ENCODE results near the gene MOB3C. TPM values are rescaled to one million over a fixed set of nuclear protein-coding genes. Genes with fewer than 3 reads are reported as not detected.

Gene MOB3C
- total and polyA plus RNA-seq, 10 of the 15 experiments (the other 5 are each of a cell fraction or from before 2014, with no cell fraction given), result 1.0 to 16.0 (median 9.4) TPM

DNA sequence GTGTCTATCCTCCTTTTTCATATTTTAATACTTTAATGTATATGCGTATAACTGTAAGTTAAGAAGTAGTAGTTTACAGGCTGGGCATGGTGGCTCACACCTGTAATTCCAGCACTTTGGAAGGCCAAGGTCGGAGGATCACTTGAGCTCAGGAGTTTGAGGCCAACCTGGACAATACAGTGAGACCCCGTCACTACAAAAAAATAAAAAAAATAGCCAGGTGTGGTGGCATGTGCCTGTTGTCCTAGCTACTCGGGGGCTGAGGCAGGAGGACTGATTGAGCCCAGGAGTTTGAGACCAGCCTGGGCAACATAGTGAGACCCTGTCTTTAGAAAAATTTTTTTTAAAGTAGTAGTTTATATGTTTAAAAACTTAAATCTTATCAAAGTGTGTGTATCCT, 29.2 kb upstream of the MOB3C start:
- H3K36me3 ChIP-seq (ENCODE audit: control insufficient read depth in 2 of 2, insufficient read depth in 2 of 2, low read length in 1 of 2), result peaks cover 0 to 11% of the 10 kb centered on the region in 2 experiments; a peak in 3 of 4 replicates
- ChIA-PET CTCF (no interaction called here), SMC1A (ENCODE audit: uncharacterized antibody, unreplicated experiment) (no interaction called here), POLR2A (no interaction called here), RAD21 (ENCODE audit: unreplicated experiment) (no interaction called here)
- ATAC-seq (no peak), FAIRE-seq (no peak), DNase-seq (ENCODE audit: low read depth, low spot score) (no peak)
- no peak overlapping the region for H3K4me3 ChIP-seq
- in situ Hi-C loops (cut with MboI) (no loop called here), intact Hi-C loops (cut with micrococcal nuclease; ENCODE audit: unreplicated experiment) (no loop called here)
- no peak overlapping the region for H3K9ac ChIP-seq (ENCODE audit: control insufficient read depth, insufficient read depth, low read length)
- no TSS peak for BruUV-seq (replicated peaks)
- no peaks in the 10 kb centered on the region for H3K27me3 ChIP-seq (replicated peaks in 1 of 2; ENCODE audit: control insufficient read depth in 2 of 2, insufficient read depth in 2 of 2, low read length in 1 of 2)
- H2AFZ ChIP-seq (ENCODE audit: control insufficient read depth, low read depth, low read length), result no peak overlapping the region
- no peak overlapping the region for H3K27ac ChIP-seq (ENCODE audit: control insufficient read depth, insufficient read depth)
- no peaks in the 10 kb centered on the region for H4K20me1 ChIP-seq (ENCODE audit: control insufficient read depth, insufficient read depth)
- WGBS (ENCODE audit: insufficient coverage, insufficient replicate concordance, low lambda C conversion rate, missing lambda C conversion rate), result 98% methylated on average over 4 of the region's 4 CpGs
- no peaks in the 10 kb centered on the region for H3K4me1 ChIP-seq (ENCODE audit: control insufficient read depth, insufficient read depth, low read length)
- H3K4me2 ChIP-seq (ENCODE audit: control insufficient read depth, insufficient read depth), result no peak overlapping the region
- peaks cover 2% of the 10 kb centered on the region; the same call in 2 of the 3 replicates for H3K9me3 ChIP-seq (replicated peaks; ENCODE audit: control insufficient read depth, insufficient read depth, low read length)
- no peaks in the 10 kb centered on the region for H3K79me2 ChIP-seq (ENCODE audit: control insufficient read depth, insufficient read depth, low read length)
- no peak for TF ChIP-seq TBL1XR1 (IDR thresholded peaks at IDR 0.05; ENCODE audit: low read depth, low read length)
- no peak for TF ChIP-seq ZSCAN29 (IDR thresholded peaks at IDR 0.05)
- TF ChIP-seq KDM1A (IDR thresholded peaks at IDR 0.05; ENCODE audit: borderline replicate concordance), result no peak
- TF ChIP-seq FOXK2 (IDR thresholded peaks at IDR 0.05), result no peak
- TF ChIP-seq SUZ12 (IDR thresholded peaks at IDR 0.05; ENCODE audit: unreplicated experiment), result no peak
- no peak for TF ChIP-seq FOS (IDR thresholded peaks at IDR 0.05; ENCODE audit: borderline replicate concordance, extremely low read depth, insufficient read length)
- TF ChIP-seq, protein P1, sequence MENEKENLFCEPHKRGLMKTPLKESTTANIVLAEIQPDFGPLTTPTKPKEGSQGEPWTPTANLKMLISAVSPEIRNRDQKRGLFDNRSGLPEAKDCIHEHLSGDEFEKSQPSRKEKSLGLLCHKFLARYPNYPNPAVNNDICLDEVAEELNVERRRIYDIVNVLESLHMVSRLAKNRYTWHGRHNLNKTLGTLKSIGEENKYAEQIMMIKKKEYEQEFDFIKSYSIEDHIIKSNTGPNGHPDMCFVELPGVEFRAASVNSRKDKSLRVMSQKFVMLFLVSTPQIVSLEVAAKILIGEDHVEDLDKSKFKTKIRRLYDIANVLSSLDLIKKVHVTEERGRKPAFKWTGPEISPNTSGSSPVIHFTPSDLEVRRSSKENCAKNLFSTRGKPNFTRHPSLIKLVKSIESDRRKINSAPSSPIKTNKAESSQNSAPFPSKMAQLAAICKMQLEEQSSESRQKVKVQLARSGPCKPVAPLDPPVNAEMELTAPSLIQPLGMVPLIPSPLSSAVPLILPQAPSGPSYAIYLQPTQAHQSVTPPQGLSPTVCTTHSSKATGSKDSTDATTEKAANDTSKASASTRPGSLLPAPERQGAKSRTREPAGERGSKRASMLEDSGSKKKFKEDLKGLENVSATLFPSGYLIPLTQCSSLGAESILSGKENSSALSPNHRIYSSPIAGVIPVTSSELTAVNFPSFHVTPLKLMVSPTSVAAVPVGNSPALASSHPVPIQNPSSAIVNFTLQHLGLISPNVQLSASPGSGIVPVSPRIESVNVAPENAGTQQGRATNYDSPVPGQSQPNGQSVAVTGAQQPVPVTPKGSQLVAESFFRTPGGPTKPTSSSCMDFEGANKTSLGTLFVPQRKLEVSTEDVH (IDR thresholded peaks at IDR 0.05; ENCODE audit: low read depth, partially characterized antibody), result no peak
- TF ChIP-seq CREB1 (IDR thresholded peaks at IDR 0.05; ENCODE audit: low read depth), result no peak
- TF ChIP-seq, protein P2, sequence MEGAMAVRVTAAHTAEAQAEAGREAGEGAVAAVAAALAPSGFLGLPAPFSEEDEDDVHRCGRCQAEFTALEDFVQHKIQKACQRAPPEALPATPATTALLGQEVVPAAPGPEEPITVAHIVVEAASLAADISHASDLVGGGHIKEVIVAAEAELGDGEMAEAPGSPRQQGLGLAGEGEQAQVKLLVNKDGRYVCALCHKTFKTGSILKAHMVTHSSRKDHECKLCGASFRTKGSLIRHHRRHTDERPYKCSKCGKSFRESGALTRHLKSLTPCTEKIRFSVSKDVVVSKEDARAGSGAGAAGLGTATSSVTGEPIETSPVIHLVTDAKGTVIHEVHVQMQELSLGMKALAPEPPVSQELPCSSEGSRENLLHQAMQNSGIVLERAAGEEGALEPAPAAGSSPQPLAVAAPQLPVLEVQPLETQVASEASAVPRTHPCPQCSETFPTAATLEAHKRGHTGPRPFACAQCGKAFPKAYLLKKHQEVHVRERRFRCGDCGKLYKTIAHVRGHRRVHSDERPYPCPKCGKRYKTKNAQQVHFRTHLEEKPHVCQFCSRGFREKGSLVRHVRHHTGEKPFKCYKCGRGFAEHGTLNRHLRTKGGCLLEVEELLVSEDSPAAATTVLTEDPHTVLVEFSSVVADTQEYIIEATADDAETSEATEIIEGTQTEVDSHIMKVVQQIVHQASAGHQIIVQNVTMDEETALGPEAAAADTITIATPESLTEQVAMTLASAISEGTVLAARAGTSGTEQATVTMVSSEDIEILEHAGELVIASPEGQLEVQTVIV (IDR thresholded peaks at IDR 0.05; ENCODE audit: borderline replicate concordance, partially characterized antibody), result no peak
- TF ChIP-seq SP1 (IDR thresholded peaks at IDR 0.05; ENCODE audit: low read depth, low read length), result no peak
- no peak for TF ChIP-seq ATF7 (IDR thresholded peaks at IDR 0.05; ENCODE audit: low read depth)
- TF ChIP-seq, protein P3, sequence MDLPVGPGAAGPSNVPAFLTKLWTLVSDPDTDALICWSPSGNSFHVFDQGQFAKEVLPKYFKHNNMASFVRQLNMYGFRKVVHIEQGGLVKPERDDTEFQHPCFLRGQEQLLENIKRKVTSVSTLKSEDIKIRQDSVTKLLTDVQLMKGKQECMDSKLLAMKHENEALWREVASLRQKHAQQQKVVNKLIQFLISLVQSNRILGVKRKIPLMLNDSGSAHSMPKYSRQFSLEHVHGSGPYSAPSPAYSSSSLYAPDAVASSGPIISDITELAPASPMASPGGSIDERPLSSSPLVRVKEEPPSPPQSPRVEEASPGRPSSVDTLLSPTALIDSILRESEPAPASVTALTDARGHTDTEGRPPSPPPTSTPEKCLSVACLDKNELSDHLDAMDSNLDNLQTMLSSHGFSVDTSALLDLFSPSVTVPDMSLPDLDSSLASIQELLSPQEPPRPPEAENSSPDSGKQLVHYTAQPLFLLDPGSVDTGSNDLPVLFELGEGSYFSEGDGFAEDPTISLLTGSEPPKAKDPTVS (IDR thresholded peaks at IDR 0.05; ENCODE audit: low read depth, low read length), result no peak
- TF ChIP-seq, protein P4, sequence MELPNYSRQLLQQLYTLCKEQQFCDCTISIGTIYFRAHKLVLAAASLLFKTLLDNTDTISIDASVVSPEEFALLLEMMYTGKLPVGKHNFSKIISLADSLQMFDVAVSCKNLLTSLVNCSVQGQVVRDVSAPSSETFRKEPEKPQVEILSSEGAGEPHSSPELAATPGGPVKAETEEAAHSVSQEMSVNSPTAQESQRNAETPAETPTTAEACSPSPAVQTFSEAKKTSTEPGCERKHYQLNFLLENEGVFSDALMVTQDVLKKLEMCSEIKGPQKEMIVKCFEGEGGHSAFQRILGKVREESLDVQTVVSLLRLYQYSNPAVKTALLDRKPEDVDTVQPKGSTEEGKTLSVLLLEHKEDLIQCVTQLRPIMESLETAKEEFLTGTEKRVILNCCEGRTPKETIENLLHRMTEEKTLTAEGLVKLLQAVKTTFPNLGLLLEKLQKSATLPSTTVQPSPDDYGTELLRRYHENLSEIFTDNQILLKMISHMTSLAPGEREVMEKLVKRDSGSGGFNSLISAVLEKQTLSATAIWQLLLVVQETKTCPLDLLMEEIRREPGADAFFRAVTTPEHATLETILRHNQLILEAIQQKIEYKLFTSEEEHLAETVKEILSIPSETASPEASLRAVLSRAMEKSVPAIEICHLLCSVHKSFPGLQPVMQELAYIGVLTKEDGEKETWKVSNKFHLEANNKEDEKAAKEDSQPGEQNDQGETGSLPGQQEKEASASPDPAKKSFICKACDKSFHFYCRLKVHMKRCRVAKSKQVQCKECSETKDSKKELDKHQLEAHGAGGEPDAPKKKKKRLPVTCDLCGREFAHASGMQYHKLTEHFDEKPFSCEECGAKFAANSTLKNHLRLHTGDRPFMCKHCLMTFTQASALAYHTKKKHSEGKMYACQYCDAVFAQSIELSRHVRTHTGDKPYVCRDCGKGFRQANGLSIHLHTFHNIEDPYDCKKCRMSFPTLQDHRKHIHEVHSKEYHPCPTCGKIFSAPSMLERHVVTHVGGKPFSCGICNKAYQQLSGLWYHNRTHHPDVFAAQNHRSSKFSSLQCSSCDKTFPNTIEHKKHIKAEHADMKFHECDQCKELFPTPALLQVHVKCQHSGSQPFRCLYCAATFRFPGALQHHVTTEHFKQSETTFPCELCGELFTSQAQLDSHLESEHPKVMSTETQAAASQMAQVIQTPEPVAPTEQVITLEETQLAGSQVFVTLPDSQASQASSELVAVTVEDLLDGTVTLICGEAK (IDR thresholded peaks at IDR 0.05; ENCODE audit: borderline replicate concordance), result no peak
- TF ChIP-seq SMC3 (IDR thresholded peaks at IDR 0.05; ENCODE audit: borderline replicate concordance, low read length), result no peak
- TF ChIP-seq CHD1 (IDR thresholded peaks at IDR 0.05; ENCODE audit: low read depth, low read length), result no peak
